ENCODE measurements around the gene CLK3.
A peak's percentile ranks its signal among the peaks of the same experiment; 100 is the strongest.
"Not testable (repeated sequence)": the region's sequence is repeated elsewhere in the genome, so short reads cannot be mapped to it uniquely, and the experiment has no call there.

Gene CLK3

GRCh38 chr15:74656935-74657535 is 41.4 kb downstream of the CLK3 start:
- DNase-seq, result peak in 9 of 42 donors; percentile 14 to 59 (median 27)
- intact Hi-C loops (cut with DNase I), result no loop called here

- intact Hi-C loops (cut with DNase I), result no loop called here
- DNase-seq, result no peak
Measured at GRCh38 chr15:74657846-74658245, 42.2 kb downstream of the CLK3 start.

- DNase-seq; intact Hi-C loops (cut with DNase I): not testable (repeated sequence)
Measured at GRCh38 chr15:74661280-74661679, 45.6 kb downstream of the CLK3 start.

GRCh38 chr15:74662064-74662860 is 46.6 kb downstream of the CLK3 start:
- intact Hi-C loops (cut with DNase I), result no loop called here
- DNase-seq, result no peak

- no peak for DNase-seq
- intact Hi-C loops (cut with DNase I), result no loop called here
Measured at GRCh38 chr15:74663303-74664027, 47.8 kb downstream of the CLK3 start.

GRCh38 chr15:74664028-74664616 is 48.5 kb downstream of the CLK3 start:
- intact Hi-C loops (cut with DNase I), result no loop called here
- DNase-seq, result peak in 30 of 42 donors; percentile 5 to 69 (median 32)

GRCh38 chr15:74664670-74665069 is 49.0 kb downstream of the CLK3 start:
- intact Hi-C loops (cut with DNase I), result no loop called here
- DNase-seq, result no peak

GRCh38 chr15:74667975-74668374 is 52.3 kb downstream of the CLK3 start:
- no peak for DNase-seq
- intact Hi-C loops (cut with DNase I), result no loop called here

GRCh38 chr15:74669627-74670026 is 54.0 kb downstream of the CLK3 start:
- no peak for DNase-seq
- intact Hi-C loops (cut with DNase I), result no loop called here

GRCh38 chr15:74674161-74674560 is 58.5 kb downstream of the CLK3 start:
- DNase-seq, result no peak
- intact Hi-C loops (cut with DNase I), result no loop called here

- no peak for DNase-seq
- intact Hi-C loops (cut with DNase I), result no loop called here
Measured at GRCh38 chr15:74676801-74677200, 61.2 kb downstream of the CLK3 start.

All from head of caudate nucleus (tissue), 42 donors.